ENCODE measurements around the gene BCAT1.

Gene BCAT1

GRCh38 chr12:24770821-24771220, 178.1 kb downstream of the BCAT1 start:
- Histone ChIP-seq H2BK120ac (ENCODE audit: low read depth, low read length) (no peak overlapping the region), H2AFZ (ENCODE audit: low read depth, low read length) (no peak overlapping the region), H3K79me1 (replicated peaks; ENCODE audit: low read length, poor library complexity, severe bottlenecking) (no peaks in the 10 kb centered on the region), H4K8ac (ENCODE audit: low read length) (no peak overlapping the region), H3K9me3 (ENCODE audit: control insufficient read depth, low read length) (peaks cover 5% of the 10 kb centered on the region), H2AK5ac (ENCODE audit: low read length, severe bottlenecking) (no peak overlapping the region), H2BK12ac (ENCODE audit: low read length in 2 of 2) (no peak overlapping the region), H3K27me3 (ENCODE audit: control insufficient read depth in 1 of 2, insufficient read depth in 1 of 2, low read length in 2 of 2) (no peaks in the 10 kb centered on the region), H3K4ac (ENCODE audit: low read depth in 1 of 2, low read length in 2 of 2) (no peak overlapping the region), H3K23ac (ENCODE audit: low read length in 2 of 2) (no peak overlapping the region), H3K27ac (ENCODE audit: low read length, poor library complexity, severe bottlenecking) (no peak overlapping the region), H3K36me3 (ENCODE audit: control insufficient read depth in 1 of 2, insufficient read depth in 2 of 2, low read depth in 1 of 2, low read length in 2 of 2) (no peaks in the 10 kb centered on the region), H3K9ac (ENCODE audit: low read length) (no peak overlapping the region), H4K91ac (ENCODE audit: low read length) (no peak overlapping the region), H3K14ac (ENCODE audit: low read length in 2 of 2) (no peak overlapping the region), H3K4me3 (ENCODE audit: insufficient read depth in 1 of 2, low read depth in 1 of 2, low read length in 2 of 2) (no peak overlapping the region), H3K18ac (ENCODE audit: low read depth in 1 of 2, low read length in 2 of 2) (no peak overlapping the region), H2BK15ac (ENCODE audit: low read depth, poor library complexity, severe bottlenecking) (no peak overlapping the region), H3K4me1 (ENCODE audit: control insufficient read depth, insufficient read depth, low read depth, low read length) (no peaks in the 10 kb centered on the region), H2BK5ac (ENCODE audit: low read depth, low read length, poor library complexity, severe bottlenecking) (no peak overlapping the region), H3K4me2 (ENCODE audit: low read length, poor library complexity, severe bottlenecking) (no peak overlapping the region)
- DNase-seq, result peak; percentile 30
- 66% methylated on average over 3 of the region's 4 CpGs for WGBS

DNA sequence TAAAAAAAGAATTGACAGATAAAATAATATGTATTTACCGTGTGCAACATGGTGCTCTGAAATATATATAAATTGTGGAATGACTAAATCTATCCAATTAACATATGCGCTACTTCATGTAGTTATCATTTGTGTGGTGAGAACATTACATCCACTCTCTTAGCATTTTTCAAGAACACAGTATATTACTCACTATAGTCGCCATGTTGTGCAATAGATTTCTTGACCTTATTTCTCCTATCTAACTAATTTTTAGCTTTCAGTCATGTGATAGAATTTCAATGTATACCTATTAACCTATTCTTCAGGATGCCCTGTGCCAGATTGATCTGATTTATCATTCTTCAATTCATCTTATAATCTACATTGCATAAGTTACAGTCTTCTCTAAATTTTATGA, 178.6 kb downstream of the BCAT1 start:
- peak; percentile 30 for DNase-seq
- Histone ChIP-seq H2BK12ac (ENCODE audit: low read length in 2 of 2) (no peak overlapping the region), H3K18ac (ENCODE audit: low read depth in 1 of 2, low read length in 2 of 2) (no peak overlapping the region), H2BK5ac (ENCODE audit: low read depth, low read length, poor library complexity, severe bottlenecking) (no peak overlapping the region), H2AFZ (ENCODE audit: low read depth, low read length) (no peak overlapping the region), H2BK120ac (ENCODE audit: low read depth, low read length) (no peak overlapping the region), H3K27me3 (ENCODE audit: control insufficient read depth in 1 of 2, insufficient read depth in 1 of 2, low read length in 2 of 2) (no peaks in the 10 kb centered on the region), H3K4me3 (ENCODE audit: insufficient read depth in 1 of 2, low read depth in 1 of 2, low read length in 2 of 2) (no peak overlapping the region), H3K27ac (ENCODE audit: low read length, poor library complexity, severe bottlenecking) (no peak overlapping the region), H3K36me3 (ENCODE audit: control insufficient read depth in 1 of 2, insufficient read depth in 2 of 2, low read depth in 1 of 2, low read length in 2 of 2) (no peaks in the 10 kb centered on the region), H3K14ac (ENCODE audit: low read length in 2 of 2) (no peak overlapping the region), H3K9me3 (ENCODE audit: control insufficient read depth, low read length) (peaks cover 5% of the 10 kb centered on the region), H2BK15ac (ENCODE audit: low read depth, poor library complexity, severe bottlenecking) (no peak overlapping the region), H3K23ac (ENCODE audit: low read length in 2 of 2) (no peak overlapping the region), H3K79me1 (replicated peaks; ENCODE audit: low read length, poor library complexity, severe bottlenecking) (no peaks in the 10 kb centered on the region), H3K4me2 (ENCODE audit: low read length, poor library complexity, severe bottlenecking) (no peak overlapping the region), H3K4me1 (ENCODE audit: control insufficient read depth, insufficient read depth, low read depth, low read length) (no peaks in the 10 kb centered on the region), H4K91ac (ENCODE audit: low read length) (no peak overlapping the region), H3K9ac (ENCODE audit: low read length) (no peak overlapping the region), H4K8ac (ENCODE audit: low read length) (no peak overlapping the region), H3K4ac (ENCODE audit: low read depth in 1 of 2, low read length in 2 of 2) (no peak overlapping the region), H2AK5ac (ENCODE audit: low read length, severe bottlenecking) (no peak overlapping the region)
- WGBS, result 93% methylated on average over 2 of the region's 3 CpGs

- Histone ChIP-seq H2BK12ac (ENCODE audit: low read length in 2 of 2) (no peak overlapping the region), H3K27me3 (ENCODE audit: control insufficient read depth in 1 of 2, insufficient read depth in 1 of 2, low read length in 2 of 2) (no peaks in the 10 kb centered on the region), H3K14ac (ENCODE audit: low read length in 2 of 2) (no peak overlapping the region), H3K4me2 (ENCODE audit: low read length, poor library complexity, severe bottlenecking) (no peak overlapping the region), H3K4ac (ENCODE audit: low read depth in 1 of 2, low read length in 2 of 2) (no peak overlapping the region), H2AK5ac (ENCODE audit: low read length, severe bottlenecking) (no peak overlapping the region), H3K36me3 (ENCODE audit: control insufficient read depth in 1 of 2, insufficient read depth in 2 of 2, low read depth in 1 of 2, low read length in 2 of 2) (no peaks in the 10 kb centered on the region), H2AFZ (ENCODE audit: low read depth, low read length) (no peak overlapping the region), H2BK120ac (ENCODE audit: low read depth, low read length) (no peak overlapping the region), H3K23ac (ENCODE audit: low read length in 2 of 2) (no peak overlapping the region), H3K79me1 (replicated peaks; ENCODE audit: low read length, poor library complexity, severe bottlenecking) (no peaks in the 10 kb centered on the region), H2BK15ac (ENCODE audit: low read depth, poor library complexity, severe bottlenecking) (no peak overlapping the region), H3K9ac (ENCODE audit: low read length) (no peak overlapping the region), H3K18ac (ENCODE audit: low read depth in 1 of 2, low read length in 2 of 2) (no peak overlapping the region), H3K27ac (ENCODE audit: low read length, poor library complexity, severe bottlenecking) (no peak overlapping the region), H3K9me3 (ENCODE audit: control insufficient read depth, low read length) (peaks cover 5% of the 10 kb centered on the region), H3K4me1 (ENCODE audit: control insufficient read depth, insufficient read depth, low read depth, low read length) (no peaks in the 10 kb centered on the region), H3K4me3 (ENCODE audit: insufficient read depth in 1 of 2, low read depth in 1 of 2, low read length in 2 of 2) (no peak overlapping the region), H4K8ac (ENCODE audit: low read length) (no peak overlapping the region), H4K91ac (ENCODE audit: low read length) (no peak overlapping the region), H2BK5ac (ENCODE audit: low read depth, low read length, poor library complexity, severe bottlenecking) (no peak overlapping the region)
- WGBS, result 100% methylated on average over 3 of the region's 3 CpGs
- DNase-seq, result no peak
Measured at GRCh38 chr12:24769682-24770081, 179.2 kb downstream of the BCAT1 start.

GRCh38 chr12:24768415-24768814, 180.5 kb downstream of the BCAT1 start:
- Histone ChIP-seq H3K27me3 (ENCODE audit: control insufficient read depth in 1 of 2, insufficient read depth in 1 of 2, low read length in 2 of 2) (no peaks in the 10 kb centered on the region), H4K8ac (ENCODE audit: low read length) (no peak overlapping the region), H3K23ac (ENCODE audit: low read length in 2 of 2) (no peak overlapping the region), H3K14ac (ENCODE audit: low read length in 2 of 2) (no peak overlapping the region), H3K4me3 (ENCODE audit: insufficient read depth in 1 of 2, low read depth in 1 of 2, low read length in 2 of 2) (no peak overlapping the region), H2AFZ (ENCODE audit: low read depth, low read length) (no peak overlapping the region), H4K91ac (ENCODE audit: low read length) (no peak overlapping the region), H3K36me3 (ENCODE audit: control insufficient read depth in 1 of 2, insufficient read depth in 2 of 2, low read depth in 1 of 2, low read length in 2 of 2) (no peaks in the 10 kb centered on the region), H2BK120ac (ENCODE audit: low read depth, low read length) (no peak overlapping the region), H3K4ac (ENCODE audit: low read depth in 1 of 2, low read length in 2 of 2) (no peak overlapping the region), H3K18ac (ENCODE audit: low read depth in 1 of 2, low read length in 2 of 2) (no peak overlapping the region), H2BK5ac (ENCODE audit: low read depth, low read length, poor library complexity, severe bottlenecking) (no peak overlapping the region), H3K9me3 (ENCODE audit: control insufficient read depth, low read length) (peaks cover 5% of the 10 kb centered on the region), H3K79me1 (replicated peaks; ENCODE audit: low read length, poor library complexity, severe bottlenecking) (no peaks in the 10 kb centered on the region), H2BK12ac (ENCODE audit: low read length in 2 of 2) (no peak overlapping the region), H3K4me2 (ENCODE audit: low read length, poor library complexity, severe bottlenecking) (no peak overlapping the region), H3K4me1 (ENCODE audit: control insufficient read depth, insufficient read depth, low read depth, low read length) (no peaks in the 10 kb centered on the region), H3K9ac (ENCODE audit: low read length) (no peak overlapping the region), H2BK15ac (ENCODE audit: low read depth, poor library complexity, severe bottlenecking) (no peak overlapping the region), H3K27ac (ENCODE audit: low read length, poor library complexity, severe bottlenecking) (no peak overlapping the region), H2AK5ac (ENCODE audit: low read length, severe bottlenecking) (no peak overlapping the region)
- DNase-seq, result no peak

All from mesenchymal stem cell (in vitro differentiated cells and primary cell).